SK-N-MC (cell line): ENCODE data around the gene STK32B.

Experiments
- EZH2 ChIP-seq: fragments of 200-600 bp; sonication (generic); IDR thresholded peaks from one replicate; pipeline ENCODE4 v1.6.1; 2017; ENCODE audit warnings: antibody characterized with exemption
- FOXP2 ChIP-seq: optimal IDR thresholded peaks from 2 replicates; pipeline ENCODE3; 2011; ENCODE audit warnings: mild to moderate bottlenecking, moderate library complexity; ENCODE audit not compliant: insufficient read depth; ENCODE audit errors: extremely low read length, control extremely low read depth
- POLR2AphosphoS5 ChIP-seq: IDR thresholded peaks from 2 replicates; pipeline ENCODE4 v1.6.1; 2012; ENCODE audit warnings: mild to moderate bottlenecking, low read depth, low read length, borderline replicate concordance

- TF ChIP-seq POLR2AphosphoS5 (no peak), EZH2 (no peak), FOXP2 (no peak)
Measured at GRCh38 chr4:5114950-5115349, 63.7 kb downstream of the STK32B start.
